HepG2 (cell line): Measurements from ENCODE around the gene TCF23. TPM values are rescaled to one million over a fixed set of nuclear protein-coding genes. Genes with fewer than 3 reads are reported as not detected.

Source experiments
- ARNT2 ChIP-seq: sonication (generic); formaldehyde crosslinking; IDR thresholded peaks from 2 replicates; pipeline ENCODE4 v1.8.0; 2022; ENCODE audit warnings: mild to moderate bottlenecking, low read depth, missing genetic modification reagents, moderate library complexity
- ATF1 ChIP-seq: IDR thresholded peaks from 2 replicates; pipeline ENCODE4 v1.6.1; 2016; ENCODE audit warnings: mild to moderate bottlenecking, control low read depth
- FUBP1 ChIP-seq: sonication (generic); formaldehyde crosslinking; IDR thresholded peaks from 2 replicates; pipeline ENCODE4 v1.5.1; 2020; ENCODE audit warnings: missing genetic modification reagents, mild to moderate bottlenecking, borderline replicate concordance
- KMT2A ChIP-seq: sonication (generic); formaldehyde crosslinking; IDR thresholded peaks from 2 replicates; pipeline ENCODE4 v1.4.0; 2020; ENCODE audit warnings: missing genetic modification reagents
- MAZ ChIP-seq, 2 experiments: sonication (generic) in 1 of 2; formaldehyde crosslinking in 1 of 2; IDR thresholded peaks; 2 replicates each; pipeline versions ENCODE4 v1.5.0 to v1.6.1; 2012 to 2020; ENCODE audit warnings: low read depth in 2 of 2, mild to moderate bottlenecking in 2 of 2, borderline replicate concordance in 1 of 2, improper control_type of control experiment in 1 of 2, low read length in 1 of 2, missing genetic modification reagents in 1 of 2, moderate library complexity in 1 of 2
- NFYC ChIP-seq: IDR thresholded peaks from 2 replicates; pipeline ENCODE4 v1.6.1; 2016; ENCODE audit warnings: missing genetic modification reagents, missing compliant biosample characterization
- ONECUT2 ChIP-seq: sonication (generic); formaldehyde crosslinking; IDR thresholded peaks from 2 replicates; pipeline ENCODE4 v1.4.0; 2020; ENCODE audit warnings: missing genetic modification reagents
- PHF20 ChIP-seq: sonication (generic); formaldehyde crosslinking; IDR thresholded peaks from 2 replicates; pipeline ENCODE4 v1.5.0; 2020; ENCODE audit warnings: mild to moderate bottlenecking, missing genetic modification reagents
- SIX1 ChIP-seq: sonication (generic); formaldehyde crosslinking; IDR thresholded peaks from 2 replicates; pipeline ENCODE4 v1.4.0; 2020; ENCODE audit warnings: missing genetic modification reagents, borderline replicate concordance
- TFE3 ChIP-seq: IDR thresholded peaks from 2 replicates; pipeline ENCODE4 v1.6.1; 2016
- USF2 ChIP-seq, 2 experiments: sonication (generic) in 1 of 2; formaldehyde crosslinking in 1 of 2; IDR thresholded peaks; 2 replicates each; pipeline versions ENCODE4 v1.5.1 to v1.6.1; 2011 to 2020; ENCODE audit warnings: borderline replicate concordance in 1 of 2, low read depth in 1 of 2, low read length in 1 of 2, mild to moderate bottlenecking in 1 of 2, missing genetic modification reagents in 1 of 2, moderate library complexity in 1 of 2
- YY1 ChIP-seq: IDR thresholded peaks from 2 replicates; pipeline ENCODE4 v1.6.1; 2011; ENCODE audit warnings: low read length, low read depth, moderate library complexity, mild to moderate bottlenecking; ENCODE audit not compliant: insufficient read depth, insufficient replicate concordance
- ZNF382 ChIP-seq: sonication (generic); formaldehyde crosslinking; IDR thresholded peaks from 2 replicates; pipeline ENCODE4 v1.5.0; 2020; ENCODE audit warnings: missing genetic modification reagents, mild to moderate bottlenecking, borderline replicate concordance
- ZNF776 ChIP-seq: sonication (generic); formaldehyde crosslinking; IDR thresholded peaks from 2 replicates; pipeline ENCODE4 v1.4.0; 2020; ENCODE audit warnings: mild to moderate bottlenecking, missing genetic modification reagents
- polyA plus RNA-seq, 8 experiments: library from polyadenylated mRNA; depleted of rRNA in 3 of 8; stranded (reverse) in 7 of 8; unstranded in 1 of 8; fragments of >200 nt; fragmentation: Illumina TruSeq in 4 of 8; extraction: Trizol in 4 of 8; gene quantifications; 2 replicates each; pipeline versions ENCODE4 v1.2.1 to v1.2.3, GENCODE V29; 2011 to 2016; ENCODE audit warnings: low read depth in 4 of 8, missing spikeins in 1 of 8, mixed read lengths in 1 of 8; ENCODE audit not compliant: insufficient read depth in 1 of 8
- total RNA-seq, 5 experiments: library from RNA; depleted of rRNA; stranded (reverse); fragments of >200 nt; fragmentation: Illumina TruSeq; extraction: Trizol; gene quantifications; 2 replicates each; pipeline ENCODE4 v1.2.3, GENCODE V29; 2016; ENCODE audit warnings: low read depth in 1 of 5
- TF ChIP-seq, protein P1 (sequence below): sonication (generic); formaldehyde crosslinking; IDR thresholded peaks from 2 replicates; pipeline ENCODE4 v1.5.0; 2020; ENCODE audit warnings: mild to moderate bottlenecking, low read depth, missing genetic modification reagents, borderline replicate concordance
- TF ChIP-seq, protein P2 (sequence below): sonication (generic); formaldehyde crosslinking; IDR thresholded peaks from 2 replicates; pipeline ENCODE4 v1.4.0; 2020; ENCODE audit warnings: missing genetic modification reagents, borderline replicate concordance

Gene TCF23
- total and polyA plus RNA-seq, 2 of the 13 experiments (the other 11 are each of a cell fraction or from before 2014, with no cell fraction given), result 0.02 to 1.4 TPM

DNA sequence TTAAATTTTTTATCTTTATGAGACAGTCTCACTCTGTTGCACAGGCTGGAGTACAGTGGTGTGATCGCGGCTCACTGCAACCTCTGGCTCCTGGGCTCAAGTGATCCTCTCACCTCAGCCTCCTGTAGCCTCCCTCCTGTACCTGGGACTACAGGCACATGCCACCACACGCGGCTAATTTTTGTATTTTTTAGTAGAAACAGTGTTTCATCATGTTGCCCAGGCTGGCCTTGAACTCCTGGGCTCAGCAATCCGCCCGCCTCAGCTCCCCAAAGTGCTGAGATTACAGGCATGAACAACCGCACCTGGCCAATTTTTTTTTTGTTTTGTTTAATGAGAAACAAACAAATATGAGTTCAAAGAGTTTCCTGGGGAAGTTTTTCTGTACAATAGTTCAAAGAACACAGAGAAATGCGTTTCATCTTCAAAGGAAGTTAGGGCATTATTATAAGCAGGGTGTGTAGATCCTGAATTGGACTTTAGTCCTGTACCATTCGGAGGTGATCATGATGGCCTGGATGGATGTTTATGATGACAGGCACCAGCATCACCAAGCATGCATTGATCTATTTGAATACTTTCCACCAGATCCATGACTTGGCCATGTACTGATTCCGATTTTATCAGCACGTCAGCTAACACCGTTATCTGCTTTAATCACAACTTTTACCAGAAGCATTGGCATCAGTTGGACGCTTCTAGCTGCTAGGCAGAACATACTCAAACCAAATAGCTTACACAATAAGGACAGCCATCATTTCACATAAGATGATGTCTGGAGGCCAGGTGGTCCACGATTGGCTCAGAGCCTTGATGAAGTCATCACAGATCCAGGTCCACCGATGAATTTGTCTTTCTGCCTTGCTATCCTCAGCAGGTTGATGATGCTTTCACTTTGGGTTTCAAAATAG is 28.9 kb downstream of the TCF23 start (continued):
- TF ChIP-seq USF2 (IDR thresholded peaks at IDR 0.05; ENCODE audit: low read depth, low read length) (no peak), USF2 (CRISPR knock-in tag; IDR thresholded peaks at IDR 0.05; ENCODE audit: borderline replicate concordance) (0 out of 2 replicates have a peak, but pooled peaks have one; percentile 29), MAZ (IDR thresholded peaks at IDR 0.05; ENCODE audit: borderline replicate concordance, low read depth, low read length) (no peak), MAZ (CRISPR knock-in tag; IDR thresholded peaks at IDR 0.05; ENCODE audit: low read depth) (peak; percentile 74), FUBP1 (no peak), NFYC (CRISPR knock-in tag) (peak; percentile 58), ARNT2 (CRISPR knock-in tag) (peak; percentile 67; the same call in 1 of the 2 replicates), ZNF776 (CRISPR knock-in tag) (no peak), KMT2A (peak; percentile 21; the same call in 1 of the 2 replicates), SIX1 (CRISPR knock-in tag) (peak; percentile 80), YY1 (peak; percentile 22), ZNF382 (CRISPR knock-in tag) (no peak), ATF1 (CRISPR knock-in tag) (peak; percentile 82; the same call in 1 of the 2 replicates), ONECUT2 (CRISPR knock-in tag) (peak; percentile 73), PHF20 (no peak), TFE3 (peak; percentile 83)
- TF ChIP-seq, protein P1, sequence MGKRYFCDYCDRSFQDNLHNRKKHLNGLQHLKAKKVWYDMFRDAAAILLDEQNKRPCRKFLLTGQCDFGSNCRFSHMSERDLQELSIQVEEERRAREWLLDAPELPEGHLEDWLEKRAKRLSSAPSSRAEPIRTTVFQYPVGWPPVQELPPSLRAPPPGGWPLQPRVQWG (CRISPR knock-in tag), result no peak
- TF ChIP-seq, protein P2, sequence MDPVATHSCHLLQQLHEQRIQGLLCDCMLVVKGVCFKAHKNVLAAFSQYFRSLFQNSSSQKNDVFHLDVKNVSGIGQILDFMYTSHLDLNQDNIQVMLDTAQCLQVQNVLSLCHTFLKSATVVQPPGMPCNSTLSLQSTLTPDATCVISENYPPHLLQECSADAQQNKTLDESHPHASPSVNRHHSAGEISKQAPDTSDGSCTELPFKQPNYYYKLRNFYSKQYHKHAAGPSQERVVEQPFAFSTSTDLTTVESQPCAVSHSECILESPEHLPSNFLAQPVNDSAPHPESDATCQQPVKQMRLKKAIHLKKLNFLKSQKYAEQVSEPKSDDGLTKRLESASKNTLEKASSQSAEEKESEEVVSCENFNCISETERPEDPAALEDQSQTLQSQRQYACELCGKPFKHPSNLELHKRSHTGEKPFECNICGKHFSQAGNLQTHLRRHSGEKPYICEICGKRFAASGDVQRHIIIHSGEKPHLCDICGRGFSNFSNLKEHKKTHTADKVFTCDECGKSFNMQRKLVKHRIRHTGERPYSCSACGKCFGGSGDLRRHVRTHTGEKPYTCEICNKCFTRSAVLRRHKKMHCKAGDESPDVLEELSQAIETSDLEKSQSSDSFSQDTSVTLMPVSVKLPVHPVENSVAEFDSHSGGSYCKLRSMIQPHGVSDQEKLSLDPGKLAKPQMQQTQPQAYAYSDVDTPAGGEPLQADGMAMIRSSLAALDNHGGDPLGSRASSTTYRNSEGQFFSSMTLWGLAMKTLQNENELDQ, result no peak
